ENCODE results near the gene TBX2.
"Not testable (repeated sequence)": the region's sequence is repeated elsewhere in the genome, so short reads cannot be mapped to it uniquely, and the experiment has no call there.

Gene TBX2

DNA sequence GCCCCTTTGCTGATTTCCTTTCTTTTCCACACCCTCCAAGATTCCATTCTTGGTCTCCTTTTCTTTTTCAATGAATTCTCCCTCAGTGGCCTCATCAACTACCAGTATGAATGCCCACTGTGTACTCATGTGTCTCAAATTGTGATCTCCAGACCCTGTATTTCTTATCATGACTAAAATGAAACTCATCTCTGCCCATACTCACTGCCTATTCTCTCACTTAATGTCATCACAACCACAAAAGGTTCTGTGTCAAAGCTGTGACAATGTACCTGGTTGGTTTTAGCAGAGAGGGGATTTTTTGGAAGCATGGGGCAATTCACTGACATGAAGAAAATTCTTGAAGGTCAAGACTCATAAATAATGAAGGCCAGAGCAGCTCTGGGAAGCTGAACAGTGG is 41.1 kb downstream of the TBX2 start:
- no peak for DNase-seq

DNA sequence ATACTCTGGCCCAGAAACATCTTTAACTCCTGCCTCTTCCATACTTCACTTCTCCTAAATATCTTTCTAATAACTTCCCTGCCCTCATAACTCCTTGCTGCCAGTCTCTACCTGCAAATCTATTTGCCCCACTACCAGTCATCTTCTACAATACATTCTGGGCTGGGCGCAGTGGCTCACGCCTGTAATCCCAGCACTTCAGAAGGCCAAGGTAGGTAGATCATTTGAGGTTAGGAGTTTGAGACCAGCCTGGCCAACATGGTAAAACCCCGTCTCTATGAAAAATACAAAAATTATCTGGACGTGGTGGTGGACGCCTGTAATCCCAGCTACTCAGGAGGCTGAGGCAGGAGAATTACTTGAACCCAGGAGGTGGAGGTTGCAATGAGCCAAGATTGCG is 41.9 kb downstream of the TBX2 start:
- DNase-seq, result not testable (repeated sequence)

DNA sequence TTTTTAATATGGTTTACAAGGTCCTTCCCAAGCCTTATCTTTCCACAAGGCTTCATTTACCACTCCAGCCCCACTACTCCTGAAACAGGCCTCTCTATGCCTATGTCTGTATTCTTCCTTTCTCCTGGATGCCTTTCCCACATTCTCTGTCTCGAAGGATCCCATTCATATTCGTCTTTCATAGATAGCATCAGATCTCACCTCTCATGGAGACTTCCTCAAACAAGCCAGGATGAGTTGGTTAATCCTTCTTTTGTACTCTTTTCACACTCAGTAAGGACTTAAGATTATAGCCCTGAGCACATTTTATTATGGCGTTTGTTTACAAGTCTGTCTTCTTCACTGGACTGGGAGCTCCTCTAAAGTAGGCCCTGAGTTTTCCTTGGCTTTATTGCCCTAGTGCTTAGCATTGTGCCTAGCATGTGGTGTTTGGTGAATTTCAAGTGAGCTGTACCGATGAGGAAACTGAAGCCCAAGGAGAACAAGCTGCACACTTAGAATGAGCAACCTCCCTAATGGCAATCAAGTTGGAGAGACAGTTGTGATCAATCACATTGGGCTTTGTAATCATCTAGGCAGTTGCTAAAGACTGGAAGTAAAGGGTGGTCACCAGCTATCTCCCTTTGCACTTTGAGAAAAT is 42.6 kb downstream of the TBX2 start:
- no peak for DNase-seq

DNA sequence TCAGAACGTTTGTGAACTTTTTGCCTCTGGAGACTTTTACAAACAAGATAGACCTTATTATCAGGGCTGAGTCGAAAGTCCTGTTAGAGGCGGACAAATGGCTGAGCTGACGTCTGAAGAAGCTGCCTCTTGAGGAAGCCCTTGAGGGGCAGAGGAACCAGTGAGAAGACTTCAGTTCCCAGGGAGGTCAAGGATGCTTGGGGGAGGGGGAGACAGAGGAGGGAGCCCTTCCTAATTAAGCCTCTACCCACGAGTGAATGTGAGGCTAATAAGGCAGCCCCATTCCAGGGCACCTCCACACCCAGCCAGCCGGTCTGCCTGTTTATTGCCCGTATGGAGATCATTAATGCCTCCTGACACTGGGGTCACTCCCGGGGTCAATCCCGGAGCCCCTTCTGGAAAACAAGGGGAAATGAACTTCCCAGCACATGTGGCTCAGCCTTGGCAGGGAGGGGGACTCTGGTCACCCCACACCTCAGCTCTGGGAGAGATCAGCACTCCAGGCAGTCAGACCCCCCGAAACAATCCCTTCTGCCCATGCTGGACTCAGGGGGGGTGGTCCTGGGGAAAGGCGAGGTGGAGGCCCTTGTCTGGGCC is 43.3 kb downstream of the TBX2 start:
- DNase-seq, result no peak

DNA sequence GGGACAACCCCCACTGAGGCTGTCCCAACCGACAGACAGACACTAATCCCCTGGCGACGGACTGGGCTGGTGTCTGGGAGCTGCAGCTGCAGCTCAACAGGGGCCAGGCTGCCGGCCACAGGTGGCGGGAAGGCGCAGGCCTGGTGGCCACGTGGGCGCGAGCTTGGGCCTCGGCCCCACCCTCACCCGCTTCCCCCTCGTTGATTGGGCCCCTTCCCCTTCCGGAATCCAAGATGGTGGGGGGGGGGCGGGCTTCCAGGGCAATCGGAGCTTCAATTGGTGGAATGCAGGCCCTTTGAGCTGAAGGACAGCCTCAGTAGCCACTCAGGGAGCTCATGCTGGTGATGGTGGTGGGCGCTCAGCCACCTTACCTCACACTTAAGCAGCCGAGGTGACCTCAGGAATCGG is 43.8 kb downstream of the TBX2 start:
- no peak for DNase-seq

DNA sequence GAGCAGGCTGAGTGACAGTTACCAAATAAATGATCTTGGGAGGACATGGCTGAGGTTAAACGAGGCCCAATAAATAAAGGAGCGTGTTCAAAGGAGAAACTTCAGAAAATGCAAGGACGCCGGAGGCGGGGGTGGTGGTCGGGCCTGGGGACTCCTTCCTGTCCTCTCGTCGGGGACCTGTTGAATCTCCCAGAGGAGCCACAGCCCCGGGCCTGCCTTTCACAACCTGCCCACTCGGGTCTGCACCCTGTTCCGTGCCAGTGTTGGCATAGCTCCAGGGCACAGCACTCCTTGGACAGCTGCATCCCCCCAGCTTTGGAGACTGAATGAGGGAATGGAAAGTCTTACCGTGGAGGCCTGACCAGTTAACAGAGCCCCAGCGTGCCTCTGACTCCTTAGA is 44.4 kb downstream of the TBX2 start:
- no peak for DNase-seq

DNA sequence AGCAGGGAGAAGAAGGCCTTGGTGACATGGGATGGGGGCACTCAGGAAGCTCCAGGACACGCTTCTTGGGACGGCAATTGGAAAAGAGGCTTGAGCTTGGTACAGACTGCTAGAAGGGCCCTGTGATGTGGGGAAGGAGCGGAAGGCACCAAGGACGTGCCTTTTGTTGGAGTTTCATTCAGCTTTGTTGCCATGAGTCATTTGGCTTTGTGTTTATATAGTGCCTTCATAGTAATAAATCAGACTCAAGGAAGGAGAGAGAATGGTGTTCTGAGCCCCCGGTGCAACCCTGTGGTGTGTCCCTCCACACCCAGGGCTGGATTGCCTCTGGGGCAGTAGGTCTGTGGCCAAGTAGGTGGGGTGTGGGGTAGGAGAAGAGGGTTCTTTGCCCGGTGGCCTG is 45.2 kb downstream of the TBX2 start:
- DNase-seq, result peak; percentile 56

DNA sequence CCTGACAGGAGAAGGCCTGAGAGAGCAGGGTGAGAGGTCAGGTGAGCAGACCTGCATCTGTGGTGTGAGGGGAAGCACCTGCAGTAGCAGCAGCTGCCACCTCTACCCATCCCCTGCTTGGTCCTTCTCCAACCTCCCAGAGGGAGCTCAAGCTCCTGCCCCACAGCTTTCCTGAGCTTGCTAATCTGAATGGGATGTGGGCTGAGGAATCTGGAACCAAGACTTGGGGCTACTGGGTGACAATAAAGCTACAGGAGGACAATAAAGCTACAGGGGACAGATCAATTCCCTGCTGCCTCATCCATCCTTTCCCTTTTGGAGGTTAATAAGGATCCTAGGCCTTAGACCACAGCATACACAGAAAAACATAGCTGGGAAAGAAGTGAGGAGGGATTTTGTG is 47.7 kb downstream of the TBX2 start:
- no peak for DNase-seq

DNA sequence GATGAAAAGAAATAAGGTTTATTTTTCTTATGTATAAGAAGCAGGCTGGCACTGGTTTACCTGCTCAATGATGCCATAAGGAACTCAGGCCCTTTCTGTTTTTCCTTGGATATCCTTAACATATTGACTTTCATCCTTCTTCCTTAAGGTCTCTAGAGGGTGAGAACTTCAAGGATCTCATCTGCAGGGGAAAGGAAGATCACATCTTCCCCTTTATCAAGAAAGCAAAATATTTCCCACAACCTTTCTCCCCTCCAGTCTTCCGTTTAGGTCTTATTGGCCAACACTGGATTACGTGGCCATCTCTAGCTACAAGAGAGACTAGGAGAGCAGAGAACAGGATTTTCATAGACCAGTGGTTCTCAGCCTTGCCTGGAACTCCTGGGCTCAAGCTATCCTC is 48.4 kb downstream of the TBX2 start:
- no peak for DNase-seq

DNA sequence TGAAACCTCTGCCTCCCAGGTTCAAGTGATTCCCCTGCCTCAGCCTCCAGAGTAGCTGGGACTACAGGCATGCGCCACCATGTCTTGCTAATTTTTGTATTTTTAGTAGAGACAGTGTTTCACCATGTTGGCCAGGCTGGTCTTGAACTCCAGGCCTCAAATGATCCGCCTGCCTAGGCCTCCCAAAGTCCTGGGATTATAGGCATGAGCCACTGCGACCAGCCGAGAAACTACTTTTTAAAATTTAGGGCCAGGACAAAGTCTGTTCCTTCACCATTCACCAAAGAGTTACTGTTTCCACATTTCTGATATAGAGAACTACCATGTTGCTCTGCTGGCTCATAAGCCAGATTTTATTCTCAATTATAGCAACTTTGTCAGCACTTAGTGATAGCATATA is 49.5 kb downstream of the TBX2 start:
- not testable (repeated sequence) for DNase-seq

DNA sequence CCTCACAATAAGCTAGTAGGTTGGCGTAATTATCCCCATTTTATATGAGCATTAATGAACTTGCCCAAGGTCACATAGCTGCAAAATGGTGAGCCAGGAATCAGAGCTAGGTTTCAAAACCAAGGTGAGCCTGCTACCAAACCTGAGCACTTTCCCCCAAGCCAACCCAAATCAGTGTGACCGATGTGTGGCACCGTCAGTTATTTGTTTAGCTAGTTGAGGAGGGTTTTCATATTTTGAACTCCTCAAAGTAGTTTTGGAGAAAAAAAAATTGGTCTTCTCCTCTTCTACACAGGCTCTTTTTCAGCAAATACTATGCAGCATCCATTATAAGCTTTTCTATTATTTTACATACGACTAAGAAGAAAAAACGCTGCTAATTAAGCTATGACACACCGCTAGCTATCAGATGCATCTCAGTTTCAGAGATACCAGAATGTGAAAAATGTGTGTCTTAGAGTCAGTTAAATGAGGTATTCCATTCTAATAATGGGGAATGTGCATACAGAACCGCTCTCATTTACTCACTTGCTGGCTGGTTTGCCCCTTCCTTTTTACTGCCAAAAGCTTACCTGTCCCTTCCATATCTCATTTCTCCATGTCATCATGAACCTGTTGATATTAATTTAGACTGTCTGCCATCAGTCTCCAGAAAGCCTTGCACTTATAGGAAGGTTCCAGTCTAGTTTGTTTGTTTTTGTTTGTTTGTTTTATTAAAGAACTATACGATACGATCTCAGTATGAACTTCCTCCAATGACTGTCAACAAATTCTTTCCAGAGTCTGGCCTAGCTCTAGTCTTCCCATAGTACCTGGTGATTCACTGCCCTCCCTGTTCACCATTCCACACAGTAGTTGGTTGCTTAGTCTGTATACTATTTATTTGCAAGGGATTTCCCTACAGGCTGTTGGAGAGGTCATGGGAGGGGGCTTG is 50.3 kb downstream of the TBX2 start:
- no peak for DNase-seq

DNA sequence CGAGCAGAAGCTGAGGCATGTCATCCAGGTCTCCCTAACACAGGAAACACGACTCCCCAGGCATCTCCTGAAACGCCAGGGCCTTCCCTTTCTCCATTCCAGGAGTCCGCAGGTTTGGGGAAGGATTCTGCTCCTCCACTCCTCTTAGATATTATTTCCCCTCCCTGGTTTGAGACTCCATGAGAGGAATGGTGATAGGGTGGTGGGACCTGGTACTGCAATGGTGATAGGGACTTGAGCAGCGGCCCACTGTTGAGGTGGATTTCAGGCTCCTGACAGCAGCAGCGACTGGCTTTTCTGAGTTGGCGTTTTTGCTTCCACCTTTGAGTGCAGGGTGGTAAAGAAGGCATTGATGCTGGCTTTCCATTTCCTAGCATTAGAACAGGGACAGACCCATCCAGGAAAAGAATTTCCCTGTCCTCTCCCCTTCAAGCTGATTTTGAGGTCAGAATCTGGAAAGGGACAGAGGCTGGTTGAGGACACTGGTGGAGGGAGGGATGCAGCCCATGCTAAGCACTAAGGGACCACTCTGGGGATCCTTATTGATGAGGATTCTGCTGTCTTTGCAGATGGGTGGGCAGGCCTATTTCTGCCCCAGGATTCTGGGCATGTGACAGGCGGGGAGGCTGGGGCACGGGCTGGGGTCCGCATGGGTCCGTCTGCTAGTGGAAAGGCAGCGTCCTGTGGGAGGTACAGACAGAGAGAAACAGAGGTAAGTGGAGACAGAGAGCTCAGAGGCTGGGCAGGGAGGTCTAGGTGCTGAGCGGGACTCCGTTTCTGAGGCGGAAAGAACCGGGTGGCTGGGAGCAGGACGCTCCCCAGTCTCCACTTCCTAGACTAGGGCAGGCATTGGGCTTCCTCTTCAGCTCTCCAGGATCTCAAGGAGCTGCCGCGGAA is 51.2 kb downstream of the TBX2 start:
- DNase-seq, result no peak

DNA sequence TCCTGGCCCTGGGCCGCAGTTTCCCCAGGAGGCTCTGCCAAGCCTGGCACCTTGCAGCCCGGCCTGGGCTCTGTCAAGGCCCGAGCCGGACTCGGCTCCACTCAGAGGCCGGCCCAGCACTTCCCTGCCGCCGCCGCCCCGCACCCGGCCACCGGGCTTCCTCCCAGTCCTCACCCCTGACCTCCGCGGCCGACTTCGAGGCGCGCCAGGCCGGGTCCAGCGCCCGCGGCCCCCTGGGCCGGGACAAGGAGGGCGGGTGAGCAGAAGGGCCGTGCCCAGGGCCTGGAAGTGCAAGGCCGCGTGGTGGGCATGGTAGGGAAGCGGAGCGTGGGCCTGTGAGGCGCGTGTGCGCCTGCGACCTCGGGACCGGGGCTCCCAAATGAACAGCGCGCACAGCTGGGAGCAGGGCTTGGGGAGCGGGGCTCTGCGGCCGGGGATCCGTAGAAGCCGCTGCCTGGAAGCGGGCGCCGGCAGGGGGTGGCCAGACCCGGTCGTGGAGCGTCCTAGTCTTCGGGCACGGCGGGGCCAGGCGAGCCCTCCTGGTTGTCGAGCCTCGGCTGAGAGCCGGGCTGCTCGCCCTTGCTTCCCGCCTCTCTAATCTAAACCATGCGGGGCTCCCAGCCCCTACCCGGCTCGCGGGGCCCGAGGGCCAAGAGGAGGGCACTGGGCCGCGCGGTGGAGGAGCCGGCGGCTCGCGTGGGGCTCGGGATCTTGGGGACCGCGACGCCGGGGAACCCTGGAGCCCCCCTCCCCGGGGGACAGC is 52.1 kb downstream of the TBX2 start:
- DNase-seq, result no peak

DNA sequence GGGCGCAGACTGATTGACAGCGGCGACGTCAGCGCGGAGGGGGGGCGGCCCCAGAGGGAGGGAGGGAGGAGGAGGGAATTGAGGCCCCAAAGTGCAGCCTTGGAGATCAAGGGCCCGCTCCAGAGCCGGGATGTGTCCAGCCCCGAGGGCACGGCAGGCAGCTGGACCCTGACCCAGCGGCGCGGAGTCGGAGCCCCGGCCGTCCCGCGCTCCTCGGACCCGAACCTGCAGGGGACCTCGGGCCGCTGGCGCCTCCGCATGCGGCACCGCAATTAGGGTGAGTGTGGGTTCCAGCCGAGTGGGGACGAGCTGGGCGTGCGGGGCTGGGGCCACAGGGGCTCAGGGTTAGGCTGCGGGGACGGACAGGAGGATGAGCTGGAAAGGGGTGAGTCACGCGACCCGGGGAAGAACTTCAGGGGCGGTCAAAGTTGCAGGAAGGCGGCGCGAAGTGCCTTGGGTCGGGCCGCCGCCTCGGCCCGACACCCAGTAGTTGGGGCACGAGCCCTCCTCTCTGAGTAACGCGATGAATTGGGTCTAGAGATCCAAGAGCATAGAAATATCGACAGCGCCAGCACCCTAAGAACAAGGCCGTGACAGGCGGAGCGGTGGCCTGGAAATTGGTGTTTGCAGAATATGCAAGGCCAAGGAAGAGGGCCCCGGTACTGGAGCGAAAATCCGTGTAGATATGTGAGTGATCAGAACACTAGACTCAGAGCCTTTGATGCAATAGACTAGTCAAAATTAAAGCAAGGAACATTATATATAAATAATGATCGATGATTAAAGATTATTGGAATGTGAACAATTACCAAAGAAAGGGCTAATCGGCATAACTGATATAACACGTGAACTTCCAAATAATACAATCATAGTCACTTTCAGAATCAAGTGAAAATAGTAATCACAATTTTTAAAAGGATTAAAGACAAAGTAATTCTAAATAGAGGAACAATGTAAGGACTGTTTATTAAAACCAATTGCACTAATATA is 53.0 kb downstream of the TBX2 start, which contains the start of gene TBX4:
TBX4 (plus strand) TSS at position 122 of the 990 bp plus-strand sequence. CDS start 4,069 bp downstream, outside the sequence.
- no peak for DNase-seq

DNA sequence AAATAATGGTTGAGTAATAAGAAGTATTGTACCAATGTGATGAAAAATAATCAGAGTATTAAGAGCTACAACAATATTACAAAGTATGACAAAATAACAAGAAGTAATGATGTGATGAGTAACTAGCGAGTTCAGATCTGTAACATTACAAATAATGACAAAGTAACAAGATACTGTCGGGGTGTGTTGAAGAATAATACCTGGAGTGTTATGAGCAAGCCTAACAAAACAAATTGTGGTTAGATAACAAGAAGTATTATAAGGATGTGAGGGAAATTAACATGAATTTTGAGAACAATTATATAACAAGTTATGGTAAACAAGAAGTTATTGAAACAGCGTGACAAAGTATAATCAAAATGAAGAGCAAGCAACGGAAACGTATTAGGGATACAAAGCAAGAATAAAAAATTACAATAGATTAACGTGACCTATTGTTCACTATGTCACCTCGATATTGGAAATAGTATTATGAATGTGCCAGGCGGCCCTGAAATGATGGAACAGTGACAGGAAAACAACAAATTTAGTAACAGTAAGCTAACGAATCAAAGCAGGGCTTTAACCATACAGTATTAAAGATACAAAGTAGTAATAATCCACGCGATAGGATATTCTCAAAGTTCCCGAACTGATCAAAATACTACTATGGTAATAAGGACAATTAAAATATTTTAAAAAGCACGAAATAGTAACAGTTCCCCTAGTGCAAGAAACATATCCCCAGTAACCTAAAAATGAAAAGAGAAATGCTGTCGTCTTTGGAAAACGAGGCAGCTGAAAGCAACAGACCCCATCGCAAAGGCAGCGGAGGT is 54.1 kb downstream of the TBX2 start:
- DNase-seq, result no peak

DNA sequence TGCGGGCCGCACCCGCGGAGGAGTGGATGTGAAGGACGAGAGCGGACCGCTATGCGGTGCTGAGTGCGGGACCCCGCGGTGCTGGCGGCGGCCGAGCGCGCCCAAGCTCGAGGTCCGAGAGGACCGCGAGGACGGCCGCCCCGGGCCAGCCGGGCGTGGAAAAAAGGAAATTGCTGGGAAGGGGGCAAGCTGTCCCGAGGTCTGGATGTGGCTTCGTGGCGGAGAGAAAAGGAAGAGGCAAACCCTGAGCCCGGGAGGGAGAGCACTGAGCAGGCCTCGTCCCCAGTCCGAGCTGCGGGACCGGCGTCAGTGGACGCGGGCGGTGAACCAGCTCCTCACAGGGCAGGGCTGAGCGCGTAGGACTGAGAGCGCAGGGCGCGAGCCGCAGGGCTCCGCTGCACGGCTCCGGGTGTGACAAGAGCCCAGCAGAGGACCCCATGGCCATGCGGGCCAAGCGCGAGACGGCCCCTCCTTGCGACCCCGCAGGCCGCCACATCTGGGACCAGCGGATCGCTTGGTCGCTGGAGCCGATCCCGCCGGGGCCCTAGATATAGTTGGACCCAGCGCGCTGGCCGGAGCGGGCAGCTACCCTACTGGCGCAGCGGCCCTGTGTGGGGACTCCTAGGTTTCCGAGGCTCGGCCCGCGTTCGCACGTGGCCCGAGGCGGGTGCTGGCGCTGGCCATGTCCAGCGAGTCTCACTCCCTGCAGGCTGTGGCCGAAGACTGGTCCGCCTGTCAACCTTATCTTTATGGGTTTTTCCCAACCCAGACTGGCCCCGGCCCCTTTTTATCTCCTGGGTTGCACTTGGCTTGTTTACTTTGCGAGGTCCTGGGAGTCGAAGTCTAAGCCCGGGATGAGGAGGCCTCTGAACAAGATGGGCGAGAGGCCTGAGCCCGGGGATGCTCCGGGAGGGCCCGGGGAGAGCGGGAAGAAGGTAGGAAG is 55.0 kb downstream of the TBX2 start:
- no peak for DNase-seq

DNA sequence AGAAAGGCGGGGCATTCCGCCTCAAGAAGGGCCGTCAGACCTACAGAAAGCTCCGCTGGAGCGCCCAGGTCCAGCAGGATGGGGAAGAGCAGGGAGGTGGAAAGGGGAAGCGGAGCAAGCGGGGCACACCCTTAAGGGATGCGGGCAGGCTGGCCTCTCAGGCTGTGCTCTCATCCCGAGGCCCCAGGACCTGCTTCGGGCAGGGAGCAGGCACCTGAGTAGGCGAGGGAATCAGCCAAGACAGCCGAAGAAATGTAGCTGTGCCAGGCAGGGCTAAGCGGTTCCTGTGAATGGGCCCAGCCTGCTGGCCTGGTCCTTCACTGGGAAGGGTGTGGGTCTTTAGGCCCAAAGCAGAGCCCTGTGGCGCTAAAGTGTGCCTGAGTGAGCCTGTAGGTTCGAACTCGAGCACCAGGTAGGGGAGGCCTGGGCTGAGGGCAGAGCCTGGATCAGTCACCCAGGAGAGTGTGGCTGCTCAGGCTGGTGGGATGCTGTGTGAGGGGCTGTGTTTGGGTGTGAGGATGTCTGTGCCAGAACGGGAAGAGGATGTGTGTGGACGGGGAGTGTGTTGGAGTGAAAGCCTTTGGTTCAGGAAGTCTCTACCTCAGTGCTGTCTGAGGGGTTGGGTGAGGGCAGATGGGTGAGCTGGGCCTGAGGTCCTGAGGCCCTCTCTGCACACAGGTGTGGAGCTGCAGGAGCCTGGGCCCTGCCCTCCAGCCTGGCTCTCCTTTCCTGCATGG is 55.8 kb downstream of the TBX2 start:
- DNase-seq, result no peak
